Retinal pigment epithelial cell (primary cell): Measurements from ENCODE around the gene DLGAP5.
A peak's percentile ranks its signal among the peaks of the same experiment; 100 is the strongest.

Source experiments
- DNase-seq: peaks from one replicate; pipeline ENCODE4 v3.0.0-alpha.2; 2010; ENCODE audit warnings: low read depth
- H3K4me3 ChIP-seq: 2 replicates; pipeline ENCODE4 v1.5.1; 2011; ENCODE audit warnings: mild to moderate bottlenecking, low read length, control low read depth, moderate library complexity
- CTCF ChIP-seq: conservative IDR thresholded peaks from 2 replicates; pipeline ENCODE4 v1.5.1; 2011; ENCODE audit warnings: low read depth, low read length, control low read depth, inconsistent platforms

The DLGAP5 gene

GRCh38 chr14:55188686-55189295 is 2.6 kb downstream of the DLGAP5 start:
- no peak for TF ChIP-seq CTCF
- no peak for DNase-seq
- no peak overlapping the region for H3K4me3 ChIP-seq

GRCh38 chr14:55180434-55180833 is 11.0 kb downstream of the DLGAP5 start:
- no peak overlapping the region for H3K4me3 ChIP-seq
- DNase-seq: no peak
- TF ChIP-seq CTCF: no peak

- TF ChIP-seq CTCF: no peak
These were observed 11.4 kb downstream of the DLGAP5 start for GRCh38 chr14:55180006-55180405.

GRCh38 chr14:55170526-55170925 is 20.9 kb downstream of the DLGAP5 start:
- no peak for TF ChIP-seq CTCF
- DNase-seq: no peak
- no peak overlapping the region for H3K4me3 ChIP-seq

More at GRCh38 chr14:55180006-55180405, 11.4 kb downstream of the DLGAP5 start:
- no peak overlapping the region for H3K4me3 ChIP-seq
- no peak for DNase-seq

- peak; percentile 16 for DNase-seq
- TF ChIP-seq CTCF: peak; percentile 59
- no peak overlapping the region for H3K4me3 ChIP-seq
These were observed 30.4 kb downstream of the DLGAP5 start for GRCh38 chr14:55160989-55161388.

GRCh38 chr14:55158412-55158811 is 33.0 kb downstream of the DLGAP5 start:
- H3K4me3 ChIP-seq: no peak overlapping the region
- TF ChIP-seq CTCF: no peak

GRCh38 chr14:55157080-55157479 is 34.3 kb downstream of the DLGAP5 start:
- no peak overlapping the region for H3K4me3 ChIP-seq
- TF ChIP-seq CTCF: no peak
- no peak for DNase-seq

More at GRCh38 chr14:55158412-55158811, 33.0 kb downstream of the DLGAP5 start:
- DNase-seq: no peak
